WTC11 (cell line): ENCODE results near the gene KIF2C.

Experiments used
- ATF2 ChIP-seq: sonication (generic); formaldehyde crosslinking; IDR thresholded peaks from 2 replicates; pipeline ENCODE4 v1.8.1; 2022; ENCODE audit warnings: low read depth, missing genetic modification reagents, borderline replicate concordance
- CTCF ChIP-seq: fragments of 200-600 bp; IDR thresholded peaks from 2 replicates; pipeline ENCODE4 v1.8.0; 2022; ENCODE audit warnings: antibody characterized with exemption
- ELF4 ChIP-seq: sonication (generic); formaldehyde crosslinking; IDR thresholded peaks from 2 replicates; pipeline ENCODE4 v1.8.1; 2022; ENCODE audit warnings: low read depth, mild to moderate bottlenecking, moderate library complexity, missing genetic modification reagents

- no peak for TF ChIP-seq ATF2 (CRISPR knock-in tag)
- no peak for TF ChIP-seq CTCF
- no peak; the same call in 1 of the 2 replicates for TF ChIP-seq ELF4
Measured at GRCh38 chr1:44775078-44775929, 35.7 kb downstream of the KIF2C start, which contains the start of gene RPS8.
